T-helper 2 cell treated with Interferon-gamma antibody and Interleukin-4, amounts not matched to agents 5 μg/mL and 100 μg/mL, for 36 hours (primary cell): ENCODE results near the gene SLC27A5.
"Not testable (repeated sequence)": the region's sequence is repeated elsewhere in the genome, so short reads cannot be mapped to it uniquely, and the experiment has no call there.

ENCODE experiments used
- DNase-seq: peaks from one replicate; pipeline ENCODE4 v3.0.0; 2021; ENCODE audit warnings: low spot score
- H3K27ac Mint-ChIP-seq: one replicate; pipeline ENCODE4 v1.8.0; 2021; ENCODE audit warnings: mild to moderate bottlenecking, mixed read lengths
- H3K27me3 Mint-ChIP-seq: one replicate; pipeline ENCODE4 v1.8.0; 2021; ENCODE audit warnings: low read depth, mixed read lengths
- H3K36me3 Mint-ChIP-seq: one replicate; pipeline ENCODE4 v1.8.0; 2021; ENCODE audit warnings: low read depth, mixed read lengths
- H3K4me1 Mint-ChIP-seq: one replicate; pipeline ENCODE4 v1.8.0; 2021; ENCODE audit warnings: low read depth, mixed read lengths
- H3K4me3 Mint-ChIP-seq: one replicate; pipeline ENCODE4 v1.8.0; 2022; ENCODE audit warnings: mild to moderate bottlenecking, moderate library complexity, mixed read lengths
- H3K9me3 Mint-ChIP-seq: one replicate; pipeline ENCODE4 v1.8.0; 2021; ENCODE audit warnings: mixed read lengths

SLC27A5 gene

DNA sequence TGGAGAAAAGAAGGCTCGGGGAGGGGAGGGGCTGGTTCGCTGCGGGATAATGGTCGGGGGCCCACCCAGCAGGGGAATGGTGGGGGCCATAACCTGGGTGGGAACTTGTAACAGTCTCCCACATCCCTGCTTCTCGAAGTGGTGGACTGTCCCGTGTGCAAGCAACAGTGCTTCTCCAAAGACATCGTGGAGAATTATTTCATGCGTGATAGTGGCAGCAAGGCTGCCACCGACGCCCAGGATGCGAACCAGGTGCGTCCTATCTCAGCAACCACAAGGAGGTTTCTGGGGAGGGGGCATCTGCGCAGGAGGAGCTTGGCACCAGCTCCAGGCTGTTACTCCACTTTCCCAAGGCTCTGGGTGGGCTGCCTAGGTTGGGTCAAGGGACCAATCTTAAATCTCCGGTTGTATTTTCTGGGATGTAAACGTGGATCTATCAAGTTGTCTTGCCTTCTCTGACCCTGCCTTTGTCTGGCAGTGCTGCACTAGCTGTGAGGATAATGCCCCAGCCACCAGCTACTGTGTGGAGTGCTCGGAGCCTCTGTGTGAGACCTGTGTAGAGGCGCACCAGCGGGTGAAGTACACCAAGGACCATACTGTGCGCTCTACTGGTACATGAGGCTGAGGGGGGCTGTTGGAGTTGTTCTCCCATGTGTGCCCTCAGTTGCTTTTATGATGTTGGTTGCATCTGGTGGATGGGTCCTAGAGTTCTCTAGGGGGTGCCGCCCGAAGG lies 33.7 kb upstream of the SLC27A5 start:
- DNase-seq = no peak
- H3K27ac Mint-ChIP-seq = peak overlapping the region; percentile 86
- peaks cover 49% of the 10 kb centered on the region for H3K36me3 Mint-ChIP-seq
- H3K27me3 Mint-ChIP-seq = peaks cover 11% of the 10 kb centered on the region
- peak overlapping the region; percentile 97 for H3K4me3 Mint-ChIP-seq
- no peaks in the 10 kb centered on the region for H3K9me3 Mint-ChIP-seq
- peaks cover 22% of the 10 kb centered on the region for H3K4me1 Mint-ChIP-seq

DNA sequence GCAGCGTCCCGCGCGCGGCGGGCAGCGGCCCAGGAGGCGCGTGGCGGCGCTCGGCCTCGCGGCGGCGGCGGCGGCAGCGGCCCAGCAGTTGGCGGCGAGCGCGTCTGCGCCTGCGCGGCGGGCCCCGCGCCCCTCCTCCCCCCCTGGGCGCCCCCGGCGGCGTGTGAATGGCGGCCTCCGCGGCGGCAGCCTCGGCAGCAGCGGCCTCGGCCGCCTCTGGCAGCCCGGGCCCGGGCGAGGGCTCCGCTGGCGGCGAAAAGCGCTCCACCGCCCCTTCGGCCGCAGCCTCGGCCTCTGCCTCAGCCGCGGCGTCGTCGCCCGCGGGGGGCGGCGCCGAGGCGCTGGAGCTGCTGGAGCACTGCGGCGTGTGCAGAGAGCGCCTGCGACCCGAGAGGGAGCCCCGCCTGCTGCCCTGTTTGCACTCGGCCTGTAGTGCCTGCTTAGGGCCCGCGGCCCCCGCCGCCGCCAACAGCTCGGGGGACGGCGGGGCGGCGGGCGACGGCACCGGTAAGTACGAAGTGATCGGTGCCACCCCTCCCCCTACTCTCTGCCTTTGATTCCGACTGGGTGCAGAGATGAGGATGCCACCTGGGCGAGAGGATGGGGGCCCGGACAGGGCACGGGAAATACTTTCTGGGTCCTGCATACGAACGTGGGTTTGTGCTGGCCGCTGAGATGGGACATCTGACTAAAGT lies 32.9 kb upstream of the SLC27A5 start:
- peaks cover 22% of the 10 kb centered on the region for H3K4me1 Mint-ChIP-seq
- peaks cover 17% of the 10 kb centered on the region for H3K27me3 Mint-ChIP-seq
- H3K4me3 Mint-ChIP-seq = peak overlapping the region; percentile 97
- peak overlapping the region; percentile 98 for H3K27ac Mint-ChIP-seq
- H3K36me3 Mint-ChIP-seq = peaks cover 45% of the 10 kb centered on the region
- no peak for DNase-seq
- no peaks in the 10 kb centered on the region for H3K9me3 Mint-ChIP-seq

GRCh38 chr19:58543826-58544590 lies 32.2 kb upstream of the SLC27A5 start, which contains the start of gene TRIM28:
Gene TRIM28, plus strand, starts transcription at chr19:58544064. Its CDS starts 694 bp downstream, at chr19:58544758.
- Mint-ChIP-seq H3K27me3 (peaks cover 24% of the 10 kb centered on the region), H3K9me3 (no peaks in the 10 kb centered on the region), H3K4me3 (peak within 1 kb of the TSS; percentile 97), H3K36me3 (peaks cover 37% of the 10 kb centered on the region), H3K27ac (peak within 1 kb of the TSS; percentile 98), H3K4me1 (peaks cover 22% of the 10 kb centered on the region)
- DNase-seq = peak; percentile 100

- H3K4me3 Mint-ChIP-seq = peak overlapping the region; percentile 36
- DNase-seq, H3K9me3 Mint-ChIP-seq, H3K27ac Mint-ChIP-seq: not testable (repeated sequence)
- H3K4me1 Mint-ChIP-seq = peaks cover 23% of the 10 kb centered on the region
- H3K27me3 Mint-ChIP-seq = peaks cover 27% of the 10 kb centered on the region
- H3K36me3 Mint-ChIP-seq = peaks cover 26% of the 10 kb centered on the region
Measured at GRCh38 chr19:58542641-58543372, 31.0 kb upstream of the SLC27A5 start.

- not testable (repeated sequence) for H3K4me3 Mint-ChIP-seq
- peaks cover 27% of the 10 kb centered on the region for H3K27me3 Mint-ChIP-seq
- H3K27ac Mint-ChIP-seq = peak overlapping the region; percentile 11
Measured at GRCh38 chr19:58539169-58539559, 27.4 kb upstream of the SLC27A5 start.

DNA sequence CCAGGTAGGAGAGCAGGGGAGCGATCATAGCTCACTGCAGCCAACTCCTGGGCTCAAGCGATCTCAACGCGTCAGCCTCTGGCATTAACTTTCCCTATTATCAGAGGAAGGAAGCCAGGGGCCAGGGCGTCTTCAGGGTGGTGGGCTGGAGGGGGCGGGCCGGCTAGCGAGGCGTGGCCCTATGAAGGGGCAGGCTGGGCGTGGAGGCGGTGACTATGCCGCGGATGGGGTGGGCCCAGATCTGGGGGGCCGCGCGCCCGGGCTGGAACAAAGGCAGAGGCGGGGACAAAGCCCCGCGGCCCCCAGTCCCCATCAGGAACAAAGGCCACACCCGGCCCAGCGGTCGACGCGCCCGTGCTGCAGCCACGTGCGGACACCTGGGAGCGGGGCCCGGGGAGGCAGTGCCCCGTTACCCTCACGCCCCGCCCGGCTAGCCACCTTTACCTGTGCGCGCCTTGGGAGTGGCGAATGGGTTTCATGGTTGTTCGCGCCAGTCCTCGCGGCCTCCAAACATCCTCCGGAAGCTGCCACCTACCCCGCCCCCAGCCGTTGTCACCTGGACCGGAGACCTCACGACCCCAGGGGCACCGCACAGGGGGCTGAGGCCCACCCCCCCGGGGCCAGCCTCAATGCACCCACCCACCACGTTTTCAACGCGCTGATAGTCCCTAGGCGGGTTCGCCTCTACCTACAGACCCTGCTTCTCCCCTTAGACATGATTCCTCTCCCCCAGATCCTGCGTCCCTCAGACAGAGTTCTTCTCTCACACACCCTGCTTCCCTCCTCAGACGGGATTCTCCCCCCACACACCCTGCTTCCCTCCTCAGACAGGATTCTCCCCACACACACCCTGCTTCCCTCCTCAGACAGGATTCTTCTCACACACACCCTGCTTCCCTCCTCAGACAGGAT lies 26.7 kb upstream of the SLC27A5 start:
- H3K36me3 Mint-ChIP-seq = no peaks in the 10 kb centered on the region
- H3K27me3 Mint-ChIP-seq = peaks cover 23% of the 10 kb centered on the region
- no peaks in the 10 kb centered on the region for H3K9me3 Mint-ChIP-seq
- peak overlapping the region; percentile 77 for H3K4me3 Mint-ChIP-seq
- H3K4me1 Mint-ChIP-seq = peaks cover 5% of the 10 kb centered on the region
- H3K27ac Mint-ChIP-seq = peak overlapping the region; percentile 49
- no peak for DNase-seq

More at GRCh38 chr19:58539169-58539559, 27.4 kb upstream of the SLC27A5 start:
- H3K4me1 Mint-ChIP-seq, H3K36me3 Mint-ChIP-seq, DNase-seq, H3K9me3 Mint-ChIP-seq: not testable (repeated sequence)

DNA sequence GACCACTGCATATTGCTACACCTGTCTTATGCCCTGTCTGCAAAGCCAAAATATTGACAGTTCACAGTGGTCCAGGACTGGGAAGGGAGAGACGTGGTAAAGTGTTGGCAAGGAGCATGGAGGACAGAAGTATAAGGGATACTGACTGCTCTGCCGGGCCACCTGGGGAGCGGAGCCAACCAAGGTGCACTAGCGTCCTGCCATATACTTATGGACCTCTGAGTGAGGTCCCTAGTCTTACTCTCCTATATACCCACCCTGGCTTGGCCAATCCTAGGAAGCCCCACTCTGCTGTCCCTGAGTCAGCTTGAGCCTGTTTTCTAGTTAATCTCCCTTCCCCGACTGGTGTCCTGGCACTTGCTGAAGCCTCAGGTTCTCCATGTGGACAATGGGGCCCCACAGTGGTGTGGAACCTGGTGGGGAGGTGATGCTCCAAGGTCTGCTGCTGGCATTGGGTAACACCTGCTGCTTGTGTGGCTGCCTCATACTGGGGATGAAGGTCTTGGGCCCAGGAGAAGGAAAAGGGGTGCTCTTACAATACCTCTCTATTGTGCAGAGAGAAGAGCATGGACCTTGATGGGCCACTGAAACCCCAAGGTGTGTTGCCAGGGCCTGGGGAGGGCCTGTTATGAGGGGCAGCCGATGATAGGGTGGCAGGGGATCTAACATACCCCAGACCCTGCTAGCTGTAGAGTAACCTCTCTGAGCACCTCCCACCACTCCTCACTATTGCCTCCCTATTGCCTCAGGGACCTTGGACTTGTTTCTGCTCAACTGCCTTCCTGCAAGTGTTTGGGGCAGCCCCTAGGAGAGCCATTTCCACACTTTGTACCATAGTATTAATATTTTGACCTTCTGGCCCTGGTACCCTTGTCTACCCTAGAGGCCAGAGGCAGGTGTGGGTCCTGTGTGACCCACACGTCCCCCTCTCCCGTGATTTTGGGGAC lies 25.3 kb upstream of the SLC27A5 start:
- H3K27me3 Mint-ChIP-seq = peaks cover 18% of the 10 kb centered on the region
- H3K27ac Mint-ChIP-seq = no peak overlapping the region
- H3K4me1 Mint-ChIP-seq = peaks cover 4% of the 10 kb centered on the region
- no peaks in the 10 kb centered on the region for H3K36me3 Mint-ChIP-seq
- no peak for DNase-seq
- H3K4me3 Mint-ChIP-seq = peak overlapping the region; percentile 24
- H3K9me3 Mint-ChIP-seq = no peaks in the 10 kb centered on the region

DNA sequence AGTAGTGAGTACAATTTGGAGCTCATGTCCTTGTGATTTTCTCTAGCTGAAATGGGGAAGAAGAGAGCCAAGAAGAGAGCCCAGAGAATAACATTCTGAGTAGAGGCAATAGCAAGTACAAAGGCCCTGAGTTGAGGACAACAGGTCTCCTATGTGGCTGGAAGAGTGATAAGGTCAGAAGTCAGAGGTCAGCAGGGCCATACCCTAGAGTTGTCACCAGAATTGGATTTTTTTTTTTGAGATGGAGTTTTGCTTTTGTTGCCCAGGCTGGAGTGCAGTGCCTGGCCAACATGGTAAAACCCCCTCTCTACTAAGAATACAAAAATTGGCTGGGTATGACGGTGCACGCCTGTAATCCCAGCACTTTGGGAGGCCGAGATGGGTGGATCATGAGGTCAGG lies 24.1 kb upstream of the SLC27A5 start:
- Mint-ChIP-seq H3K9me3 (no peaks in the 10 kb centered on the region), H3K36me3 (no peaks in the 10 kb centered on the region), H3K27me3 (peaks cover 18% of the 10 kb centered on the region), H3K4me3 (no peak overlapping the region), H3K4me1 (peaks cover 4% of the 10 kb centered on the region), H3K27ac (no peak overlapping the region)
- DNase-seq = no peak

DNA sequence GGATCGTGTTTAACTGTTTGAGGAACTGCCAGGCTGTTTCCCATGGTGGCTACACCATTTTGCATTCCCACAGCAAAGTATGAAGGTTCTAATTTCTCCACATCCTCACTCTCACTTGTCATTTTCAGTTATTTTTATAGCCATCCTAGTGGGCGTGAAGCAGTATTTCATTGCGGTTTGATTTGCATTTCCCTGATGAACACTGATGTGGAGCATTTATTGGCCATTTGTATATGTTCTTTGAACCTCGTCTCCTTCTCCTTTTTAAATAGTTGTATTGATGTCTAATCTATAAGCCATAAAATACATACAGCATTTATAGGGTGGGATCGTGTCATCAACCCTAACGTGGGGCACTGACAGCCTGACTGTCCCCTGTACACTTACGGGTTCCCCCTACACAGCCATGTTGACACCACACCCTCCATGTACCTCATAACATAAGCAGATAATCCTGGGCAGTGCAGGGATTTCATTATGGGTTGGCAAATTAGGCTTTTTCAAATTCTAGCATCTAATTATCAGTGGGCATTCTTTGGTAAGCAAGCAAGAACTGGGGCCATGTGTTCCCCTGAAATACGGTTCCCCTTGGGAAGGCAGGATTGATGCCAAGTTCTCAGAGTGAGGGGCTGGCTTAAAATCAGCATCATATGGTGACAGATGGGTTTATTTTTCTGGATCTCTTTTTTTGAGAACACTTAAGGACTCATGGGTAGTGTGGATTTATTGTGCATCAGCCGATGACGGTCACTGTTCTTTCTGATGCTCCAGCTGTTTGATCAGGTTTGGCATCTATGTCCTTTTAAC lies 19.4 kb upstream of the SLC27A5 start:
- Mint-ChIP-seq H3K27me3 (no peaks in the 10 kb centered on the region), H3K27ac (no peak overlapping the region), H3K4me3 (no peak overlapping the region), H3K36me3 (no peaks in the 10 kb centered on the region), H3K4me1 (no peaks in the 10 kb centered on the region), H3K9me3 (no peaks in the 10 kb centered on the region)
- DNase-seq = no peak

DNA sequence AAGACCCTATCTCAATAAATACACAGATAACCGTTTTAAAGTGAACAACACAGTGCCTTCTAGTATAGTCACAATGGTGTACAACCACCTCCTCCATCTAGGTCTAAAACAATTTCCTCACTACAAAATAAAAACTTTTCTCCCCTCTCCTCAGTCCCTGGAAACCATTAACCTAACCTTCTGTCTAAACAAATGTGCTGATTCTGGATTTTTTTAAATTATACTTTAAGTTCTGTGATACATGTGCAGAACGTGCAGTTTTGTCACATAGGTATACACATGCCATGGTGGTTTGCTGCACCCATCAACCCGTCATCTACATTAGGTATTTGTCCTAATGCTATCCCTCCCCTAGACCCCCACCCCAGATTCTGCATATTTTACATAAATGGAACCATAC lies 17.6 kb upstream of the SLC27A5 start:
- no peak for DNase-seq
- Mint-ChIP-seq H3K27me3 (no peaks in the 10 kb centered on the region), H3K36me3 (no peaks in the 10 kb centered on the region), H3K27ac (no peak overlapping the region), H3K4me3 (no peak overlapping the region), H3K9me3 (no peaks in the 10 kb centered on the region), H3K4me1 (no peaks in the 10 kb centered on the region)

DNA sequence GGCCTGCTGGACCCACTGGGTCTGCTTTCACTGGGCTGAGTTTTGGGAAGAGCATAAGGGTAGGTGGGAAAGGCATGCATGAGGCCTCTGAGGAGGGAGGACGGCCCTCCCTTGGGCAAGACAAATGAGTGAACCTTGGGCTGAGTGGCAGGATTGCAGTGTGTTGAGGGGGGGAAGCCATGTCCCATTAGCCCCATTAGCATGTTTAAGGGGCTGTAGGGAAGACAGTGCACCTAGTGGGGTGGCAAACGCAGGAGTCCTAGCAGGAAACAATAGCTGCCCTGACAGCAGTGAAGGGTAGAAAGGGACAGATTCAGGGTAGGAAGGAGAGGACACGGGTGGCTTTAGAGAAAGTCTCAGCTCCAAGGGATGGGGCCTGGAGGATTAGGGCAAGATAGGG lies 10.9 kb upstream of the SLC27A5 start:
- Mint-ChIP-seq H3K27ac (peak overlapping the region; percentile 31), H3K4me3 (no peak overlapping the region), H3K36me3 (peaks cover 5% of the 10 kb centered on the region), H3K9me3 (no peaks in the 10 kb centered on the region), H3K4me1 (peaks cover 17% of the 10 kb centered on the region), H3K27me3 (no peaks in the 10 kb centered on the region)
- DNase-seq = no peak
